WERI-Rb-1 (cell line): Measurements from ENCODE around the gene SGPP1.
A peak's percentile ranks its signal among the peaks of the same experiment; 100 is the strongest.

Experiments used
- DNase-seq: peaks from one replicate; pipeline ENCODE4 v3.0.0-alpha.2; 2020
- H3K27ac ChIP-seq: fragments of 250-450 bp; sonication (Bioruptor Pico); 2 replicates; pipeline ENCODE4 v1.5.1; 2020; ENCODE audit warnings: mild to moderate bottlenecking, moderate library complexity
- H3K27me3 ChIP-seq: fragments of 250-450 bp; sonication (Bioruptor Pico); 2 replicates; pipeline ENCODE4 v1.5.1; 2021; ENCODE audit warnings: mild to moderate bottlenecking, low read depth, moderate library complexity; ENCODE audit not compliant: insufficient read depth, severe bottlenecking
- H3K36me3 ChIP-seq: fragments of 250-450 bp; sonication (Bioruptor Pico); 2 replicates; pipeline ENCODE4 v1.5.1; 2020; ENCODE audit warnings: mild to moderate bottlenecking, moderate library complexity
- H3K4me3 ChIP-seq: 2 replicates; pipeline ENCODE4 v1.5.1; 2011; ENCODE audit warnings: low read depth, mild to moderate bottlenecking, control low read depth, low read length
- H3K9me3 ChIP-seq: fragments of 250-450 bp; sonication (Bioruptor Pico); 2 replicates; pipeline ENCODE4 v1.5.1; 2021; ENCODE audit warnings: mild to moderate bottlenecking, moderate library complexity; ENCODE audit not compliant: severe bottlenecking
- CTCF ChIP-seq: IDR thresholded peaks from 2 replicates; pipeline ENCODE4 v1.5.1; 2011; ENCODE audit warnings: low read depth, mild to moderate bottlenecking, control low read depth, inconsistent platforms, low read length

The SGPP1 gene

GRCh38 chr14:63727736-63728728 lies at the start of gene SGPP1:
SGPP1 (minus strand) TSS chr14:63728065; CDS start chr14:63727944, 121 bp downstream.
- no peaks in the 10 kb centered on the region for H3K9me3 ChIP-seq
- TF ChIP-seq CTCF = peak; percentile 59
- DNase-seq = peak; percentile 89
- no peaks in the 10 kb centered on the region; the same call in 1 of the 2 replicates for H3K36me3 ChIP-seq
- peak within 1 kb of the TSS; percentile 94 for H3K27ac ChIP-seq
- H3K27me3 ChIP-seq = no peaks in the 10 kb centered on the region
- H3K4me3 ChIP-seq = peak within 1 kb of the TSS; percentile 90

GRCh38 chr14:63777024-63777423 lies 49.2 kb upstream of the SGPP1 start:
- H3K9me3 ChIP-seq = no peaks in the 10 kb centered on the region
- H3K36me3 ChIP-seq = no peaks in the 10 kb centered on the region
- H3K4me3 ChIP-seq = no peak overlapping the region
- no peak for DNase-seq
- TF ChIP-seq CTCF = no peak
- no peaks in the 10 kb centered on the region for H3K27me3 ChIP-seq
- H3K27ac ChIP-seq = no peak overlapping the region

- H3K27ac ChIP-seq = peak overlapping the region; percentile 53
- H3K36me3 ChIP-seq = no peaks in the 10 kb centered on the region
- TF ChIP-seq CTCF = no peak
- H3K9me3 ChIP-seq = no peaks in the 10 kb centered on the region
- H3K27me3 ChIP-seq = no peaks in the 10 kb centered on the region
- no peak overlapping the region for H3K4me3 ChIP-seq
- DNase-seq = no peak
Measured at GRCh38 chr14:63773504-63773903, 45.6 kb upstream of the SGPP1 start.

GRCh38 chr14:63770187-63770807 lies 42.4 kb upstream of the SGPP1 start:
- no peaks in the 10 kb centered on the region for H3K9me3 ChIP-seq
- H3K4me3 ChIP-seq = no peak overlapping the region
- DNase-seq = peak; percentile 30
- TF ChIP-seq CTCF = peak; percentile 29; the same call in 1 of the 2 replicates
- no peak overlapping the region for H3K27ac ChIP-seq
- no peaks in the 10 kb centered on the region for H3K27me3 ChIP-seq
- H3K36me3 ChIP-seq = no peaks in the 10 kb centered on the region

GRCh38 chr14:63766611-63767010 lies 38.7 kb upstream of the SGPP1 start:
- no peak overlapping the region for H3K4me3 ChIP-seq
- no peak for TF ChIP-seq CTCF
- no peaks in the 10 kb centered on the region for H3K9me3 ChIP-seq
- no peak overlapping the region for H3K27ac ChIP-seq
- no peaks in the 10 kb centered on the region for H3K36me3 ChIP-seq
- no peaks in the 10 kb centered on the region for H3K27me3 ChIP-seq
- no peak for DNase-seq
